Naive B cell (primary cell): ENCODE data around the gene DAO. TPM values are rescaled to one million over a fixed set of nuclear protein-coding genes. Genes with fewer than 3 reads are reported as not detected.
"Not testable (repeated sequence)": the region's sequence is repeated elsewhere in the genome, so short reads cannot be mapped to it uniquely, and the experiment has no call there.

Experiments
- ATAC-seq, 2 donors: fragments of 150-1000 bp; cut with Tn5 transposase; 2 replicates each; pipeline ENCODE4 v1.10.0; 2021; ENCODE audit warnings: low read depth in 2 of 2, mild to moderate bottlenecking in 2 of 2, moderate library complexity in 2 of 2
- DNase-seq: peaks from one replicate; pipeline ENCODE4 v3.0.0; 2022
- H3K27ac Mint-ChIP-seq, 6 donors: one replicate each; pipeline ENCODE4 v1.8.0; 2020 to 2022; ENCODE audit warnings: mild to moderate bottlenecking in 6 of 6, mixed read lengths in 6 of 6, moderate library complexity in 5 of 6, inconsistent platforms in 2 of 6
- H3K27me3 Mint-ChIP-seq, 3 donors: one replicate each; pipeline ENCODE4 v1.8.0; 2021 to 2022; ENCODE audit warnings: mixed read lengths in 3 of 3, mild to moderate bottlenecking in 1 of 3
- H3K36me3 Mint-ChIP-seq, 2 donors: one replicate each; pipeline ENCODE4 v1.8.0; 2020 to 2022; ENCODE audit warnings: mixed read lengths in 2 of 2, inconsistent platforms in 1 of 2, mild to moderate bottlenecking in 1 of 2
- H3K4me1 Mint-ChIP-seq, 3 donors: one replicate each; pipeline ENCODE4 v1.8.0; 2020 to 2022; ENCODE audit warnings: mixed read lengths in 3 of 3, inconsistent platforms in 1 of 3, mild to moderate bottlenecking in 1 of 3, moderate library complexity in 1 of 3
- H3K4me3 Mint-ChIP-seq, 8 donors: one replicate each; pipeline ENCODE4 v1.8.0; 2020 to 2022; ENCODE audit warnings: mild to moderate bottlenecking in 8 of 8, mixed read lengths in 8 of 8, moderate library complexity in 8 of 8, inconsistent platforms in 2 of 8
- H3K9me3 Mint-ChIP-seq, 7 donors: one replicate each; pipeline ENCODE4 v1.8.0; 2020 to 2022; ENCODE audit warnings: mixed read lengths in 7 of 7, mild to moderate bottlenecking in 5 of 7, inconsistent platforms in 2 of 7, moderate library complexity in 1 of 7
- polyA plus RNA-seq, 6 donors: library from polyadenylated mRNA; unstranded; fragments of 300-500 nt; fragmentation: Illumina TruSeq; gene quantifications; one replicate each; pipeline ENCODE4 v1.2.3, GENCODE V29; 2021; ENCODE audit warnings: low read depth in 6 of 6

Gene DAO
- polyA plus RNA-seq, 6 donors from 2014 or later: not detected

DNA sequence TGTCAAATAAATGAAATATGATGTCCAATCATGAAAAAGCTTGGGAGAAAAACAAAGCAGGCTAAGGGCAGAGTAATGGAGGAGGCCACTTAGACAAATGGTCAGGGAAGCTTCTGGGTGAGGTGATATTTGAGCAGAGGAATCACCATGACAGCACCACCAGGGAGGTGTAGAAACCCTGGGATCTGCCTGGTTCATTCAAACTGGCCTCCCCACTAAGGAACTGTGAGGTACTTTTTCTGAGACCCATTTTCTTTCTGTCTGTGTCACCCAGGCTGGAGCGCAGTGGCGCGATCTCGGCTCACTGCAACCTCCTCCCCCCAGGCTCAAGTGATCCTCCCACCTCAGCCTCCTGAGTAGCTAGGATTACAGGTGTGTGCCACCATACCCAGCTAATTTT is 14.7 kb upstream of the DAO start:
- no peak for DNase-seq
- no peaks in the 10 kb centered on the region for H3K36me3 Mint-ChIP-seq

GRCh38 chr12:108866083-108866482 is 13.8 kb upstream of the DAO start:
- H3K27me3 Mint-ChIP-seq, ATAC-seq, H3K9me3 Mint-ChIP-seq, DNase-seq, H3K27ac Mint-ChIP-seq, H3K36me3 Mint-ChIP-seq, H3K4me3 Mint-ChIP-seq: not testable (repeated sequence)
- H3K4me1 Mint-ChIP-seq: peaks cover 11 to 16% (median 12%) of the 10 kb centered on the region in 3 donors

More for the DNA sequence above, 14.7 kb upstream of the DAO start:
- ATAC-seq: no peak
- H3K4me1 Mint-ChIP-seq: peaks cover 17 to 25% (median 19%) of the 10 kb centered on the region in 3 donors
- H3K27ac Mint-ChIP-seq: no peak overlapping the region
- no peaks in the 10 kb centered on the region for H3K9me3 Mint-ChIP-seq
- peaks cover 0 to 5% (median 0%) of the 10 kb centered on the region in 3 donors for H3K27me3 Mint-ChIP-seq
- H3K4me3 Mint-ChIP-seq: no peak overlapping the region

- Mint-ChIP-seq H3K27me3 (no peaks in the 10 kb centered on the region), H3K27ac (no peak overlapping the region), H3K36me3 (no peaks in the 10 kb centered on the region), H3K4me1 (no peaks in the 10 kb centered on the region), H3K9me3 (no peaks in the 10 kb centered on the region), H3K4me3 (no peak overlapping the region)
- no peak for ATAC-seq
- no peak for DNase-seq
These were observed 11.1 kb upstream of the DAO start for GRCh38 chr12:108868781-108869180.

DNA sequence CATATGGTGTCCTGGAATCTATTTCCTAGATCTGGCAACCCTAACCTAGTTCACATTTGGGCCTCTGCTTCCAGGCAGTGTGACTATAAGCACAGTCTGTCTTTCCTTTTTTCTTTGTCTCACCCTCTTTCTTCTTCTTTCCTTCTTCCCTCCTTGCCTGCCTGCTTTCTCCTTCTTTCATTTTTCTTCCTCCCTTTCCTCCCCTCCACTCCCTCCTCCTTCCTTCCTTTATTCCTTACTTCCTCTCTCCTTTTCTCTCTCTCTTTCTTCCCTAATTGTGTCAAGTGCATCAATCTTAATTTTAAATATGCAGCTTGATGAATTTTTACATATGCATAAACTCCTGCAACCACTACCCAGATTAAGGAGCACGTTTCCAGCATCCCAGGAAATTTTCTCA is 4.6 kb upstream of the DAO start:
- Mint-ChIP-seq H3K9me3 (peaks cover 0 to 4% (median 0%) of the 10 kb centered on the region in 7 donors), H3K4me1 (no peaks in the 10 kb centered on the region), H3K27ac (peak overlapping the region in 1 of 6 donors; percentile 16), H3K27me3 (peaks cover 0 to 15% (median 0%) of the 10 kb centered on the region in 3 donors), H3K36me3 (no peaks in the 10 kb centered on the region), H3K4me3 (peak overlapping the region in 1 of 8 donors; percentile 60)
- no peak for ATAC-seq
- no peak for DNase-seq

DNA sequence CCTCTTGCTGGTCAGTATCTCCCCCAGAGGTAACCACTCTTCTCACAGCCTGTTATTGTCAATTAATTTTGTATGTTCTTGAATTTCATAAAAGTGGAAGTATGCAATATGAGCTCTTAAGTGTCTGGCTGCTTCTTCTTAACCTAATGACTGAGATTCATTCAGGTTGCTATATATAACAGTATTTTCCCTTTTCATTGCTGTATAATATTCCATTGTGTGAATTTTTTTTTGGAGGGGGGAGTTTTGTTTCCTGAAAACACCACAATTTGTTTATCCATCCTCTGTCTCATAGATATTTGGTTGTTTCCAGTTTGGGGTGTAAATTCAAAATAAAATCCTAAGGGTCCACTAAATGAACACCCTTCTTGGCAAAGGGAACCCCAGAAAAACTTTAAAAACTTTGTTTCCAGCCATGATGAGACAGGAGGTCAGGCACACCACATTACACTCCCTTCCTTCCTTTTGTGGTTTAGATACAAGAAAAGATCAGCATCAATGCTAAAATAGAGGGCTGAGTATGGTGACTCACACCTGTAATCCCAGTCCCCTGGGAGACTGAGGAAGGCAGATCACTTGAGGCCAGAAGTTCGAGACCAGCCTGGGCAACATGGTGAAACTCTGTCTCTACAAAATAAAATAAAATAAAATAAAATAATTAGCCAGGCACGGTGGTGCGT is 4.1 kb upstream of the DAO start:
- no peak for ATAC-seq
- H3K27ac Mint-ChIP-seq: peak overlapping the region in 1 of 6 donors; percentile 16
- H3K4me1 Mint-ChIP-seq: no peaks in the 10 kb centered on the region
- no peak for DNase-seq
- H3K4me3 Mint-ChIP-seq: no peak overlapping the region
- H3K9me3 Mint-ChIP-seq: peaks cover 0 to 4% (median 0%) of the 10 kb centered on the region in 7 donors
- peaks cover 0 to 15% (median 0%) of the 10 kb centered on the region in 3 donors for H3K27me3 Mint-ChIP-seq
- H3K36me3 Mint-ChIP-seq: no peaks in the 10 kb centered on the region

DNA sequence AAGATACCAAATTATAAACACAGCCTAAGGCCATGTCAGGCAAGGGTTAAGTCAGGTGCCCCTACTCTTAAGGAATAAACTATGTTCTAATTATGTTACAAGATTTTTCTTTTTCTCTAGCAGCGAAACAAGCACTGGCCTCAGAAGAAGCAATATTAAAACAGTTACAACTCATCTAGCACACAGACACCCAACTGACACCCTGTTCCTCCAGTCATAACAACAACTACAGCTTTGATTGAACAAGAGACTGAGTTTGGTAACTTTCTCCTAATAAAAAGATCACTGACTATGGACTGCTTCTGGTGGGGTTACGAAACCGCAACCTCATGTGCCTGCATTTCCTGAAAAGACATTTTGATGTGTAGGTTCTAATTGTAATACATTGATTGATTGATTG is 3.3 kb upstream of the DAO start:
- peaks cover 0 to 15% (median 0%) of the 10 kb centered on the region in 3 donors for H3K27me3 Mint-ChIP-seq
- no peak overlapping the region for H3K27ac Mint-ChIP-seq
- ATAC-seq (no peak), DNase-seq (no peak)
- no peak overlapping the region for H3K4me3 Mint-ChIP-seq
- no peaks in the 10 kb centered on the region for H3K4me1 Mint-ChIP-seq
- peaks cover 0 to 4% (median 0%) of the 10 kb centered on the region in 7 donors for H3K9me3 Mint-ChIP-seq
- H3K36me3 Mint-ChIP-seq: no peaks in the 10 kb centered on the region

- no peaks in the 10 kb centered on the region for H3K9me3 Mint-ChIP-seq
- no peak overlapping the region for H3K4me3 Mint-ChIP-seq
- ATAC-seq: no peak
- peaks cover 0 to 15% (median 4%) of the 10 kb centered on the region in 3 donors for H3K27me3 Mint-ChIP-seq
- H3K27ac Mint-ChIP-seq: no peak overlapping the region
- H3K36me3 Mint-ChIP-seq: no peaks in the 10 kb centered on the region
- H3K4me1 Mint-ChIP-seq: no peaks in the 10 kb centered on the region
- no peak for DNase-seq
These were observed 2.1 kb downstream of the DAO start for GRCh38 chr12:108881953-108882352.

DNA sequence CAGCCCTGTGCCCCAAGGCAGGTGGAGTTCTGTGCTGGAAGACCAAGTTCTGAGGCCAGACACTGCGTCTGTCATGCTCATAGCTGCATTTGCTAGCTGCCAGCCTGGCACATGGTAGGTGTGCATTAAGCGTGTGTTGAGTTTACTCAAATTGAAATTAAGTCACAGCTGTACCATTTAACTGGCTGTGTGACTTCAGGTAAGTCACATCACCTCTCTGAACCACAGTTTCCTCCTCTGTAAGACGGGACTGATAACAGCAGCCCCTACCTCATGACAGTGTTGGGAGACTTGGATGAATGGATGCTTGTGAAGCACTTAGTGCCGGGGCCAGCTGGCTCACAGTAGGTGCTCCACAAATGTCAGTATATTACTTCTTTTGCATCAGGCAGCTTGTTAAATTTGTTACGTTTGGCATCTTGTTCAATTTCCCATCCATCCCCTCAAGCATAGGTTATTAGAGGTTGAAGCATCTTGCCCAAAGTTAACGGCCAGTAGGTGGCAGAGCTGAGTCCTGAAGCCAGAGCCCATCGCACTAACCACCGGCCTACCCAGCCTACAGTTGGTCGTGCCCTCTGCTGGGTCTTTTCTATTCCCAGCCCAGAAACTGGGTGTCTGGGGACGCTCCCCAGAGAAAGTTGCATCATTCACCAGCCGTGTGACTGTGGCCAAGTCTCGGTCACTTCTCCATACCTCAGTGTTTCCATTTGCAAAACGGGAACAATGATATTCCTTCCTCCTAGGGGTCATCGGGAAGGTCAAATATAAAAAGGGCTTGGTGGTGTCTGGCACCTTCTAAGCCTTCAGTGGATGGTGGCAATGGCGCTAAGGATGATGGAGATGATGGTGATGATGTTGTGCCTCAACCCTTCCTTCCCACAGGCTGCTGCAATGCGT is 4.5 kb downstream of the DAO start:
- DNase-seq (peak; percentile 51), ATAC-seq (peak; percentile 71 to 86)
- Mint-ChIP-seq H3K36me3 (no peaks in the 10 kb centered on the region), H3K4me3 (no peak overlapping the region), H3K9me3 (no peaks in the 10 kb centered on the region), H3K27me3 (peaks cover 0 to 14% (median 4%) of the 10 kb centered on the region in 3 donors), H3K4me1 (no peaks in the 10 kb centered on the region), H3K27ac (no peak overlapping the region)

GRCh38 chr12:108886873-108887629 is 7.2 kb downstream of the DAO start:
- Mint-ChIP-seq H3K27me3 (peaks cover 0 to 6% (median 4%) of the 10 kb centered on the region in 3 donors), H3K27ac (peak overlapping the region in 1 of 6 donors; percentile 81), H3K4me1 (no peaks in the 10 kb centered on the region), H3K4me3 (no peak overlapping the region), H3K36me3 (no peaks in the 10 kb centered on the region), H3K9me3 (peaks cover 3 to 8% (median 4%) of the 10 kb centered on the region in 7 donors)
- DNase-seq (no peak), ATAC-seq (no peak)

DNA sequence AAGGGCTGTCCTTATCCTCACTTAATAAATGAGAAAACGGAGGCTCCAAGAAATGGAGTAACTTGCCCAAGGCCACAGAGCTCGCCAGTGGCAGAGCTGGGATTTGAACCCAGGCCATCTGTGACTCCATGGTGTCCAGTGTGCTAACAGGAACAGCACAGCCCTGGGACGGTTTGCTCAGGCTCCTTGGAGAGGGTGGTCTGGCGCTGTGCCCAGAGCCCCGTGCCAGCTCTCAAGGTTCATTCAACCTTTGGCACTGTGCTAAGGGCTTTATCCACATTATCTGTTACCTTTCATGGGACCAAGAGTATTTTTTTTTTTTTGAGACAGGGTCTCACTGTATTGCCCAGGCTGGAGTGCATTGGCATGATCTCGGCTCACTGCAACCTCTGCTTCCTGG is 8.1 kb downstream of the DAO start:
- Mint-ChIP-seq H3K9me3 (peaks cover 3 to 8% (median 4%) of the 10 kb centered on the region in 7 donors), H3K27me3 (peaks cover 0 to 6% (median 4%) of the 10 kb centered on the region in 3 donors), H3K4me1 (no peaks in the 10 kb centered on the region), H3K4me3 (no peak overlapping the region), H3K36me3 (no peaks in the 10 kb centered on the region), H3K27ac (no peak overlapping the region)
- DNase-seq (no peak), ATAC-seq (no peak)

DNA sequence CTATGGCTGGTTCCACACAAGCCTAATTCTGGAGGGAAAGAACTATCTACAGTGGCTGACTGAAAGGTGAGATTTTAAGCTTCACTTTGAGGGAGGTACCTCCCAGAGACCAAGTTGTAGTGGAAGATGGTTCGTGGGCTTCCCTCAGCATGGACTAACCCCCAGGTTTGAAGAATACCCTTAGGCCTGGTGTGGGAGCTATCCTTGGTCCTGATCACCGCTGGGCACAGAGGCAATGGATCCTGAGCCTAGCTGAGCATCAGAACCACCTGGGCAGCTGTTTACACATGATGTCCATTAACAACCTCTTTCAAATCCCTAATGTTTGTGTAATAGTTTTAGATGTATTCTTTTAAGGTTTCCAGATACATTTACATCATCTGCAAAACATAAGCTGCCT is 10.3 kb downstream of the DAO start:
- Mint-ChIP-seq H3K9me3 (peaks cover 3 to 8% (median 5%) of the 10 kb centered on the region in 7 donors), H3K36me3 (no peaks in the 10 kb centered on the region)
- no peak for ATAC-seq

DNA sequence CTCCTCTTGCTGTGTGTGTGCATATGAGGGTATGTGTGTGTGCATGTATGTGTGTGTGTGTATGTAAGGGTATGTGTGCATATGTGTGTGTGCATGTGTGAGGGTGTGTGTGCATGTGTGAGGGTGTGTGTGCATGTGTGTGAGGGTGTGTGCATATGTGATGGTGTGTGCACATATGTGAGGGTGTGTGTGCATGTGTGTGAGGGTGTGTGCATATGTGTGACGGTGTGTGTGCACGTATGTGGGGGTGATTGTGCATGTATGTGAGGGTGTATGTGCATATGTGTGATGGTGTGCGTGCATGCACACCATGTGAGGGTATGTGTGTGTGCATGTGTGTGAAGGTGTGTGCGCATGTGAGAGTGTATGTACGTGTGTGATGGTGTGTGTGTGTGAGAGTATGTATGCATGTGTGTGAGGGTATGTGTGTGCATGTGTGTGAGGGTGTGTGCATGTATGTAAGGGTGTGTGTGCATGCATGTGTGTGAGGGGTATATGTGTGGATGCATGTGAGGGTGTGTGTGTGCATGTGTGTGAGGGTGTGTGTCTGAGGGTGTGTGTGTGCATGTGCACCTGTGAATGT is 15.4 kb downstream of the DAO start:
- no peak for ATAC-seq
- DNase-seq: no peak
- Mint-ChIP-seq H3K4me1 (peaks cover 0 to 4% (median 0%) of the 10 kb centered on the region in 3 donors), H3K27me3 (peaks cover 0 to 9% (median 8%) of the 10 kb centered on the region in 3 donors), H3K36me3 (no peaks in the 10 kb centered on the region), H3K4me3 (no peak overlapping the region), H3K9me3 (peaks cover 3 to 6% (median 4%) of the 10 kb centered on the region in 7 donors), H3K27ac (peak overlapping the region in 2 of 6 donors; percentile 0 to 28)

More for the DNA sequence above, 10.3 kb downstream of the DAO start:
- Mint-ChIP-seq H3K4me1 (peaks cover 0 to under 1% (median 0%) of the 10 kb centered on the region in 3 donors), H3K27ac (no peak overlapping the region), H3K4me3 (no peak overlapping the region), H3K27me3 (peaks cover 0 to 3% (median 2%) of the 10 kb centered on the region in 3 donors)
- no peak for DNase-seq

GRCh38 chr12:108896336-108896735 is 16.4 kb downstream of the DAO start:
- ATAC-seq (no peak), DNase-seq (no peak)
- Mint-ChIP-seq H3K27ac (no peak overlapping the region), H3K4me1 (peaks cover 0 to 4% (median 0%) of the 10 kb centered on the region in 3 donors), H3K27me3 (peaks cover 0 to 9% (median 8%) of the 10 kb centered on the region in 3 donors), H3K4me3 (no peak overlapping the region), H3K36me3 (no peaks in the 10 kb centered on the region), H3K9me3 (peaks cover 0 to 4% (median 0%) of the 10 kb centered on the region in 7 donors)
